Neural cell (in vitro differentiated cells): ENCODE measurements around the gene TOX4. TPM values are rescaled to one million over a fixed set of nuclear protein-coding genes. Genes with fewer than 3 reads are reported as not detected.
A peak's percentile ranks its signal among the peaks of the same experiment; 100 is the strongest.

Experiments
- H2AFZ ChIP-seq: fragments of 200-600, 300-800 bp; sonication (generic), shearing (Covaris generic); 2 replicates; pipeline ENCODE4 v1.6.0; 2014; ENCODE audit warnings: low read depth, mild to moderate bottlenecking, antibody characterized with exemption, low read length, moderate library complexity
- H3F3A ChIP-seq: fragments of 200-600 bp; shearing (Covaris generic); 2 replicates; pipeline ENCODE4 v1.6.1; 2016; ENCODE audit warnings: mild to moderate bottlenecking, moderate library complexity, mixed read lengths, antibody characterized with exemption, low read length; ENCODE audit not compliant: insufficient read depth, poor library complexity, severe bottlenecking
- H3K27ac ChIP-seq: fragments of 200-600, 300-800 bp; sonication (generic), shearing (Covaris generic); 2 replicates; pipeline ENCODE4 v1.5.1; 2014; ENCODE audit warnings: mild to moderate bottlenecking, low read length, moderate library complexity
- H3K27me3 ChIP-seq: fragments of 300-800, 200-600 bp; sonication (generic), shearing (Covaris generic); 2 replicates; pipeline ENCODE4 v1.6.0; 2014; ENCODE audit warnings: mild to moderate bottlenecking, low read depth, low read length, moderate library complexity; ENCODE audit not compliant: insufficient read depth
- H3K36me3 ChIP-seq: fragments of 300-800, 200-600 bp; sonication (generic), shearing (Covaris generic); 2 replicates; pipeline ENCODE4 v1.5.1; 2014; ENCODE audit warnings: mild to moderate bottlenecking, antibody characterized with exemption, low read length, moderate library complexity; ENCODE audit not compliant: insufficient read depth
- H3K4me2 ChIP-seq: fragments of 300-800, 200-600 bp; sonication (generic), shearing (Covaris generic); 2 replicates; pipeline ENCODE4 v1.6.0; 2014; ENCODE audit warnings: mild to moderate bottlenecking, low read length
- H3K4me3 ChIP-seq: fragments of 300-800, 200-600 bp; sonication (generic), shearing (Covaris generic); 2 replicates; pipeline ENCODE4 v1.5.1; 2014; ENCODE audit warnings: mild to moderate bottlenecking, low read length, moderate library complexity
- H3K79me2 ChIP-seq: fragments of 200-600 bp; shearing (Covaris generic); replicated peaks from 2 replicates; pipeline ENCODE4 v1.6.0; 2014; ENCODE audit warnings: mild to moderate bottlenecking, low read length, moderate library complexity; ENCODE audit not compliant: insufficient read depth
- H3K9ac ChIP-seq: fragments of 300-800, 200-600 bp; sonication (generic), shearing (Covaris generic); 2 replicates; pipeline ENCODE4 v1.6.1; 2016; ENCODE audit warnings: mild to moderate bottlenecking, low read length, mixed read lengths
- H3K9me2 ChIP-seq: fragments of 200-600 bp; shearing (Covaris generic); 2 replicates; pipeline ENCODE4 v1.6.1; 2016; ENCODE audit warnings: mild to moderate bottlenecking, low read length, mixed read lengths; ENCODE audit not compliant: insufficient read depth
- H3K9me3 ChIP-seq: fragments of 200-600, 300-800 bp; sonication (generic), shearing (Covaris generic); 2 replicates; pipeline ENCODE4 v1.6.1; 2016; ENCODE audit warnings: mild to moderate bottlenecking, mixed run types, low read length, moderate library complexity, mixed read lengths
- H4K20me1 ChIP-seq: fragments of 200-600 bp; shearing (Covaris generic); 2 replicates; pipeline ENCODE4 v1.6.1; 2016; ENCODE audit warnings: mild to moderate bottlenecking, mixed run types; ENCODE audit not compliant: insufficient read depth
- CTCF ChIP-seq: fragments of 450-650 bp; IDR thresholded peaks from 2 replicates; pipeline ENCODE4 v1.5.1; 2014; ENCODE audit warnings: antibody characterized with exemption, mild to moderate bottlenecking, moderate library complexity; ENCODE audit not compliant: poor library complexity, severe bottlenecking
- EP300 ChIP-seq: fragments of 450-650 bp; conservative IDR thresholded peaks from 2 replicates; pipeline ENCODE4 v1.6.1; 2014; ENCODE audit warnings: antibody characterized with exemption, mild to moderate bottlenecking, moderate library complexity; ENCODE audit not compliant: poor library complexity, severe bottlenecking
- EZH2 ChIP-seq: fragments of 200-600, 300-800 bp; shearing (Covaris generic), sonication (generic); IDR thresholded peaks from 2 replicates; pipeline ENCODE4 v1.6.1; 2014; ENCODE audit warnings: antibody characterized with exemption, low read length, borderline replicate concordance, mild to moderate bottlenecking; ENCODE audit not compliant: insufficient read depth, poor library complexity, severe bottlenecking
- MXI1 ChIP-seq: fragments of 450-650 bp; conservative IDR thresholded peaks from 2 replicates; pipeline ENCODE4 v1.6.1; 2014; ENCODE audit warnings: antibody characterized with exemption, mild to moderate bottlenecking; ENCODE audit not compliant: poor library complexity, severe bottlenecking
- POLR2AphosphoS5 ChIP-seq: IDR thresholded peaks from 2 replicates; pipeline ENCODE4 v1.6.1; 2012
- RAD21 ChIP-seq: fragments of 450-650 bp; conservative IDR thresholded peaks from 2 replicates; pipeline ENCODE4 v1.6.1; 2014; ENCODE audit warnings: antibody characterized with exemption, mild to moderate bottlenecking, moderate library complexity
- SMC3 ChIP-seq: fragments of 450-650 bp; conservative IDR thresholded peaks from 2 replicates; pipeline ENCODE4 v1.6.1; 2014; ENCODE audit warnings: antibody characterized with exemption, mild to moderate bottlenecking, moderate library complexity; ENCODE audit not compliant: poor library complexity
- TAF1 ChIP-seq: IDR thresholded peaks from 2 replicates; pipeline ENCODE4 v1.6.1; 2012; ENCODE audit warnings: low read depth
- polyA plus RNA-seq: library from polyadenylated mRNA; depleted of rRNA; stranded (reverse); fragments of >200 nt; gene quantifications from 2 replicates; pipeline ENCODE4 v1.2.3, GENCODE V29; 2014
- TF ChIP-seq, protein P1 (sequence below): IDR thresholded peaks from 2 replicates; pipeline ENCODE4 v1.6.1; 2012; ENCODE audit warnings: borderline replicate concordance

TOX4 gene
- polyA plus RNA-seq, 1 donor from 2014 or later, result 56.8 TPM

- peak overlapping the region; percentile 74 for H3K4me3 ChIP-seq
- TF ChIP-seq SMC3 (no peak), EZH2 (no peak), CTCF (no peak), POLR2AphosphoS5 (no peak), MXI1 (no peak), RAD21 (no peak), TAF1 (no peak), EP300 (no peak)
- TF ChIP-seq, protein P1, sequence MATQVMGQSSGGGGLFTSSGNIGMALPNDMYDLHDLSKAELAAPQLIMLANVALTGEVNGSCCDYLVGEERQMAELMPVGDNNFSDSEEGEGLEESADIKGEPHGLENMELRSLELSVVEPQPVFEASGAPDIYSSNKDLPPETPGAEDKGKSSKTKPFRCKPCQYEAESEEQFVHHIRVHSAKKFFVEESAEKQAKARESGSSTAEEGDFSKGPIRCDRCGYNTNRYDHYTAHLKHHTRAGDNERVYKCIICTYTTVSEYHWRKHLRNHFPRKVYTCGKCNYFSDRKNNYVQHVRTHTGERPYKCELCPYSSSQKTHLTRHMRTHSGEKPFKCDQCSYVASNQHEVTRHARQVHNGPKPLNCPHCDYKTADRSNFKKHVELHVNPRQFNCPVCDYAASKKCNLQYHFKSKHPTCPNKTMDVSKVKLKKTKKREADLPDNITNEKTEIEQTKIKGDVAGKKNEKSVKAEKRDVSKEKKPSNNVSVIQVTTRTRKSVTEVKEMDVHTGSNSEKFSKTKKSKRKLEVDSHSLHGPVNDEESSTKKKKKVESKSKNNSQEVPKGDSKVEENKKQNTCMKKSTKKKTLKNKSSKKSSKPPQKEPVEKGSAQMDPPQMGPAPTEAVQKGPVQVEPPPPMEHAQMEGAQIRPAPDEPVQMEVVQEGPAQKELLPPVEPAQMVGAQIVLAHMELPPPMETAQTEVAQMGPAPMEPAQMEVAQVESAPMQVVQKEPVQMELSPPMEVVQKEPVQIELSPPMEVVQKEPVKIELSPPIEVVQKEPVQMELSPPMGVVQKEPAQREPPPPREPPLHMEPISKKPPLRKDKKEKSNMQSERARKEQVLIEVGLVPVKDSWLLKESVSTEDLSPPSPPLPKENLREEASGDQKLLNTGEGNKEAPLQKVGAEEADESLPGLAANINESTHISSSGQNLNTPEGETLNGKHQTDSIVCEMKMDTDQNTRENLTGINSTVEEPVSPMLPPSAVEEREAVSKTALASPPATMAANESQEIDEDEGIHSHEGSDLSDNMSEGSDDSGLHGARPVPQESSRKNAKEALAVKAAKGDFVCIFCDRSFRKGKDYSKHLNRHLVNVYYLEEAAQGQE, result no peak
- H4K20me1 ChIP-seq, result no peaks in the 10 kb centered on the region
- no peaks in the 10 kb centered on the region for H3K36me3 ChIP-seq
- H3K9ac ChIP-seq, result peak overlapping the region; percentile 62
- H3K79me2 ChIP-seq, result peaks cover 51% of the 10 kb centered on the region
- H3F3A ChIP-seq, result no peaks in the 10 kb centered on the region
- H3K9me2 ChIP-seq, result no peaks in the 10 kb centered on the region
- no peaks in the 10 kb centered on the region for H3K9me3 ChIP-seq
- H2AFZ ChIP-seq, result peak overlapping the region; percentile 41
- H3K4me2 ChIP-seq, result peak overlapping the region; percentile 84
- no peak overlapping the region for H3K27ac ChIP-seq
- H3K27me3 ChIP-seq, result no peaks in the 10 kb centered on the region
These were observed 60.1 kb downstream of the TOX4 start for GRCh38 chr14:21537090-21537424.

DNA sequence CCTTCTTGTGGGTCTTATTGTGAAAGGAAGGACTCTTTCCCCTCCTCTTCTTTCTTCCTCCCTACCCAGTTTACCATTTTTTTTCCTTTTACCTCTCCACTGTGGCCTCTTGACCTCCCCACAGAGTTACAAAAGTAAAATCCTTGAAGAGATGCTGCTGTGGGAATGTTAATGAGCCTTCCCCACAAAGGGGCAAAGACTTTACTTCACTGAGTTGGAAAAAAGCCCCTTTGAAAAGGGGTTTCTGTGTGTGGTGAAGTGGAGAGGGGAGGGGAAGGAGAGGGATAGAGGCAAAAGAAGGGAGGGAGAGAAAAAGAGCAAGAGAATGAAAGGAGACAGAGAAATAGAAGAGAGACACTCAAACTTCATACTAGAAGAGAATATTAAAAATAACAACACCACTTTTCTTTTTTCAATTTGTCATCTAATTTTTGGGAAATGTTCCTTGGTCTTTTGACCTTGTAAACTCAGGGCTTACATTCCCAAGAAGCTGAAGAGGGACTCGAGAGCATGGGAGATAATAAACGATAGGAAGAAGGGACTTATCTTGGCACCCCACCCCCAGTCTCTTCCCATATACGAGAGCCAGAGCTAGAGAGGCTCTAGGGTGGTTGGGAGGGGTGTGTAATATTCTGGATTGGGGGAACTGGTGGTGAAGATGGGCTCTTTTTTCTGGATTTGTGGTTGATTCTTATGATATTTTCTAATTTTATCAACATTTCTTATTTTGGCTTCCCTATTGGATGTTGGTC lies 62.4 kb downstream of the TOX4 start:
- no peaks in the 10 kb centered on the region for H3K9me3 ChIP-seq
- no peaks in the 10 kb centered on the region for H4K20me1 ChIP-seq
- no peak overlapping the region for H3K4me2 ChIP-seq
- no peak overlapping the region for H3K4me3 ChIP-seq
- no peaks in the 10 kb centered on the region for H3F3A ChIP-seq
- H3K9me2 ChIP-seq, result no peaks in the 10 kb centered on the region
- no peak overlapping the region for H2AFZ ChIP-seq
- H3K79me2 ChIP-seq, result peaks cover 31% of the 10 kb centered on the region
- H3K27me3 ChIP-seq, result no peaks in the 10 kb centered on the region
- no peaks in the 10 kb centered on the region for H3K36me3 ChIP-seq
- H3K9ac ChIP-seq, result no peak overlapping the region
- H3K27ac ChIP-seq, result no peak overlapping the region
- TF ChIP-seq TAF1, result no peak
- TF ChIP-seq, protein P1, result no peak
- TF ChIP-seq SMC3, result no peak
- TF ChIP-seq POLR2AphosphoS5, result no peak
- no peak for TF ChIP-seq EZH2
- no peak for TF ChIP-seq EP300
- TF ChIP-seq RAD21, result no peak
- TF ChIP-seq MXI1, result no peak
- no peak for TF ChIP-seq CTCF
